NT2/D1 (cell line): ENCODE data around the gene SCYL1.
"Not testable (repeated sequence)": the region's sequence is repeated elsewhere in the genome, so short reads cannot be mapped to it uniquely, and the experiment has no call there.

Source experiments
- SUZ12 ChIP-seq: IDR thresholded peaks from 2 replicates; pipeline ENCODE4 v1.6.1; 2011; ENCODE audit not compliant: insufficient read length, insufficient read depth; ENCODE audit errors: extremely low read depth
- YY1 ChIP-seq: IDR thresholded peaks from 2 replicates; pipeline ENCODE4 v1.6.1; 2011; ENCODE audit not compliant: insufficient read length, insufficient read depth

DNA sequence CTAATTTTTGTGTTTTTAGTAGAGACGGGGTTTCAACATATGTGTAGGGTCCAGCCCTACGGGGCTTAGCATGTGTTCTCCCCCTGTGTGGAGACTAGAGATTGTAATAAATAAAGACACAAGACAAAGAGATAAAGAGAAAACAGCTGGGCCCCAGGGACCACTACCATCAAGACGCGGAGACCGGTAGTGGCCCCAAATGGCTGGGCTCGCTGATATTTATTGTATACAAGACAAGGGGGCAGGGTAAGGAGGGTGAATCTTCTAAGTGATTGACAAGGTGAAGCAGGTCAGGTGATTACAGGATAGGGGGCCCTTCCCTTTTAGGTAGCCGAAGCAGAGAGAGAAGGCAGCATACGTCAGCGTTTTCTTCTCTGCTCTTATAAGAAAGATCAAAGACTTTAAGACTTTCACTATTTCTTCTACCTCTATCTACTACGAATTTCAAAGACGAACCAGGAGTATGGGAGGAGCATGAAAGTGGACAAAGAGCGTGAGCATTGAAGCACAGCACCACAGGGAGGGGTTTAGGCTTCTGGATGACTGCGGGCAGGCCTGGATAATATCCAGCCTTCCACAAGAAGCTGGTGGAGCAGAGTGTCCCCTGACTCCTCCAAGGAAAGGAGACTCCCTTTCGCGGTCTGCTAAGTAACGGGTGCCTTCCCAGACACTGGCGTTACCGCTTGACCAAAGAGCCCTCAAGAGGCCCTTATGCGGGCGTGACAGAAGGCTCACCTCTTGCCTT, 2.9 kb upstream of the SCYL1 start:
- TF ChIP-seq YY1, SUZ12: not testable (repeated sequence)
